ENCODE data around the gene MCM3AP. TPM values are rescaled to one million over a fixed set of nuclear protein-coding genes. Genes with fewer than 3 reads are reported as not detected.

The MCM3AP gene
- total RNA-seq, 1 donor from 2014 or later = 150 TPM

DNA sequence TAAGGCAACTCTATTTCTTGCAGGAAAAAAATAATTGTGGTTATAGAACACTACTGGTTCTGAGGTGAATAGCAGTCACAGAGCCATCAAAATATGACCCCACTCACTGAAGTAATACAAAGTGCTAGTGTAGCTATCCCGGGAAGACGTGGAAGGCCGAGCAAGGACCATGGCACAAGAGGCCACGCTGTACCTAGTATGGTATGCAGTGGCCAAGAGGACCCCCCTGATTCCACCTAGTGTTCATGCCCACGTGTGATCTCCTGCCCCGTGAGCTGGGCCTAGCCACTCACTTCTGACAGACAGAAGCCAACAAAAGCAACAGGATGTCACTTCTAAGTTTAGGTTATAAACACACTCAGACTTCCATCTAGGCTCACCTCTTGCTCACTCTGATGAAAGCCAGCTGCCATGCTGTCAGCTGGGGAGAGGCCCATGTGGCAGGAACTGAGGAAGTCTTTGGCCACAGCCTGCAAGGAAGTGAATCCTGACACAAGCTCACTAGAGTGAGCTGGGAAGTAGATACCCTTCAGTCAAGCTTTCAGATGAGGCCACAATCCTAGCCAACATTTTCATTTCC, 35.2 kb downstream of the MCM3AP start:
- TF ChIP-seq, protein P1, sequence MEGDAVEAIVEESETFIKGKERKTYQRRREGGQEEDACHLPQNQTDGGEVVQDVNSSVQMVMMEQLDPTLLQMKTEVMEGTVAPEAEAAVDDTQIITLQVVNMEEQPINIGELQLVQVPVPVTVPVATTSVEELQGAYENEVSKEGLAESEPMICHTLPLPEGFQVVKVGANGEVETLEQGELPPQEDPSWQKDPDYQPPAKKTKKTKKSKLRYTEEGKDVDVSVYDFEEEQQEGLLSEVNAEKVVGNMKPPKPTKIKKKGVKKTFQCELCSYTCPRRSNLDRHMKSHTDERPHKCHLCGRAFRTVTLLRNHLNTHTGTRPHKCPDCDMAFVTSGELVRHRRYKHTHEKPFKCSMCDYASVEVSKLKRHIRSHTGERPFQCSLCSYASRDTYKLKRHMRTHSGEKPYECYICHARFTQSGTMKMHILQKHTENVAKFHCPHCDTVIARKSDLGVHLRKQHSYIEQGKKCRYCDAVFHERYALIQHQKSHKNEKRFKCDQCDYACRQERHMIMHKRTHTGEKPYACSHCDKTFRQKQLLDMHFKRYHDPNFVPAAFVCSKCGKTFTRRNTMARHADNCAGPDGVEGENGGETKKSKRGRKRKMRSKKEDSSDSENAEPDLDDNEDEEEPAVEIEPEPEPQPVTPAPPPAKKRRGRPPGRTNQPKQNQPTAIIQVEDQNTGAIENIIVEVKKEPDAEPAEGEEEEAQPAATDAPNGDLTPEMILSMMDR (IDR thresholded peaks at IDR 0.05; ENCODE audit: unreplicated experiment) = no peak
- Mint-ChIP-seq H3K27ac (no peak overlapping the region), H3K27me3 (ENCODE audit: low read depth) (no peaks in the 10 kb centered on the region), H3K36me3 (peaks cover 57% of the 10 kb centered on the region), H3K4me3 (no peak overlapping the region), H3K9me3 (no peaks in the 10 kb centered on the region), H3K4me1 (no peaks in the 10 kb centered on the region)
- no peak for DNase-seq (ENCODE audit: low spot score in 2 of 2, unreplicated experiment in 2 of 2)

DNA sequence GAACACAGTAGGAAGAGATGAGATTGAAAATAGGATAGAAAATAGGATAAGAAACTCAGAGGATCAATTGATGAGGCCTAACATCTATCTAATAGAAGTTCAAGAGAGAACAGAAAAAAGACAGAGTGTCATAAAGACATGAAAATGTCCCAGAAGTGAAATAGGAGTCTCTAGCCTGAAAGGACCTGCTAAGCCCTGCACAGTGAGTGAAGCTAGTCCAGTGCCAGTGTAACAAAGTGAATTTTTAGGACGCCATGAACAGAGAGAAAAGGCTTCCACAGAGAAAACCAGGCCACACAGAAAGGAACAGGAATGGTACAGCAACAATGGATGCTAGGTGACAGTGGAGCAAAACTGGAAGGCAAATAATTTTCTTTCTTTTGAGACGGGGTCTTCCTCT, 36.6 kb downstream of the MCM3AP start:
- Mint-ChIP-seq H3K27me3 (ENCODE audit: low read depth) (no peaks in the 10 kb centered on the region), H3K4me1 (no peaks in the 10 kb centered on the region), H3K36me3 (peaks cover 45% of the 10 kb centered on the region), H3K9me3 (no peaks in the 10 kb centered on the region), H3K27ac (no peak overlapping the region), H3K4me3 (no peak overlapping the region)
- DNase-seq (ENCODE audit: low spot score in 2 of 2, unreplicated experiment in 2 of 2) = no peak
- TF ChIP-seq, protein P1 (IDR thresholded peaks at IDR 0.05; ENCODE audit: unreplicated experiment) = no peak

DNA sequence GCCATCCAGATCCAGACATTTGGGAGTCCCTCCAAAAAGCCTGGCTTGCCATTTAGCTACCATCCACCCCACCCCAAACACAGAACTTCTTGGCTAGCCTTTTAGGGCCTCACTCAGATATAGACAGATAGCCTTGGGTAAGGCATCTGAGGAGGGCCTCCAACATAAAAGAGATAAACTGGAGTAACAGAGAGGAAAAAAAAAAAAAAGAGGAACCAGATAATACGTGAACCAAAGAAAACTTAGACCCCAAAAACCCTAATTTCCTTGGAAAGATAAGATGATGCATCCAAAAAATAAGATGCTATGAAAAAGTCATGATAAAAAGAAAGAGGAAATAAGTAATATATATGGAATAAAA, 37.0 kb downstream of the MCM3AP start:
- TF ChIP-seq, protein P1 (IDR thresholded peaks at IDR 0.05; ENCODE audit: unreplicated experiment) = no peak
- no peak overlapping the region for H3K4me3 Mint-ChIP-seq
- H3K36me3 Mint-ChIP-seq = peaks cover 42% of the 10 kb centered on the region
- H3K4me1 Mint-ChIP-seq = no peaks in the 10 kb centered on the region
- DNase-seq (ENCODE audit: low spot score in 2 of 2, unreplicated experiment in 2 of 2) = no peak
- no peaks in the 10 kb centered on the region for H3K9me3 Mint-ChIP-seq
- H3K27me3 Mint-ChIP-seq (ENCODE audit: low read depth) = no peaks in the 10 kb centered on the region
- H3K27ac Mint-ChIP-seq = no peak overlapping the region

DNA sequence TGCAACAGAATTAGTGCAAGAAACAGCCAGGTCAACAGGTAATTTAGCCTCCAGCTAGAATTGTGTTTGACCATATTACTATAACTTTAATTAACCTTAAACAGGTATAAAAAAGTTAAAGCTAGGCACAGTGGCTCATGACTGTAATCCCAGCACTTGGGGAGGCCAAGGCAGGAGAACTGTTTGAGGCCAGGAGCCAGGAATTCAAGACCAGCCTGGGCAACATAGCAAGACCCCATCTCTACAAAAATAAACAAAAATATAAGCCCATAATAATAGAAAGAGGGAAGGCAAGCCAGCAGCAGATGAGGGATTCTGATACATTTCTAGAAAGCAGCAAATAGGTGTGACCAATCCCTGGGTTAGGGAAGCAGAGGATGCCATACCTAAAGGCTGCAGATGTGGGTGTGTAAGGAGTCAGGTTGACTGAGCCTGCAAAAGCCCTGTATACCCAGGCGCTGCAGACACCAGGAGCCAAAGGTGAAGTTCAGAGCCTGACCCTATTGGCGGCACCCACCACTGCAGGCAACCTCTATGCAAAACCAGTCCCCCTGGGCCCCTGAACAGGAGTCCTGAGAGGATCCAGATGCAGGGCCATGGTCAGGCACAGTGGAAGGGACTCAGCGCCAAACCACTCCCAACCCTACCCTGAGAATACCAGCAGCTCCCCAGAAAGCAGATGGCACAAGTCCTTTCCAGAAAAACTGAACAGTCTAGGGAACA, 37.6 kb downstream of the MCM3AP start:
- DNase-seq (ENCODE audit: low spot score in 2 of 2, unreplicated experiment in 2 of 2) = no peak
- Mint-ChIP-seq H3K4me1 (no peaks in the 10 kb centered on the region), H3K36me3 (peaks cover 43% of the 10 kb centered on the region), H3K9me3 (no peaks in the 10 kb centered on the region), H3K27me3 (ENCODE audit: low read depth) (no peaks in the 10 kb centered on the region), H3K4me3 (no peak overlapping the region), H3K27ac (no peak overlapping the region)
- TF ChIP-seq, protein P1 (IDR thresholded peaks at IDR 0.05; ENCODE audit: unreplicated experiment) = no peak

DNA sequence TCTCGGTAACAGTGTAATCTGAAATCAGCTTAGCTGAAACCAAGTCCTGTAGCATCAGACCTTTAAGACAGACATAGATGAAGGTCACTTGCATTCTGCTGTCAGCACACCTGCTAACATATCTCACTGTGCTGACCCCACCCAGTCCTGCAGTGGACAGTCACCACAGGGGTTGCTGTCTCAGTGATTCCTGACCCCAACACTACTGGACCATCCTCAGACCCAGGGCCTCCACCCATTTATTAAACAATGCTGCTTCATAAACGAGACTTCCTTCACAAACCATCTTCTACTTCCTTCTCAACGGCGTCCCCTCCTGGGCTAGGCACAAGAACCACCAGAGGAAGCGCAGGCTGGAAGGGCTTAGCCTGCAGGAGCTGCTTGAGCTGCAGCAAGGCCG, 39.1 kb downstream of the MCM3AP start:
- Mint-ChIP-seq H3K27me3 (ENCODE audit: low read depth) (no peaks in the 10 kb centered on the region), H3K36me3 (peaks cover 52% of the 10 kb centered on the region), H3K27ac (no peak overlapping the region), H3K9me3 (no peaks in the 10 kb centered on the region), H3K4me3 (no peak overlapping the region), H3K4me1 (no peaks in the 10 kb centered on the region)
- DNase-seq (ENCODE audit: low spot score in 2 of 2, unreplicated experiment in 2 of 2) = no peak
- TF ChIP-seq, protein P1 (IDR thresholded peaks at IDR 0.05; ENCODE audit: unreplicated experiment) = no peak
